CD4-positive, alpha-beta T cell treated with Interleukin-2 at 100 ng/mL for 4 hours (primary cell): ENCODE results near the gene BICDL1.

Experiments
- DNase-seq: peaks from one replicate; pipeline ENCODE4 v3.0.0-alpha.2; 2020; ENCODE audit warnings: low spot score

The BICDL1 gene

GRCh38 chr12:120101182-120101581 is 112.1 kb downstream of the BICDL1 start:
- no peak for DNase-seq

GRCh38 chr12:120101617-120102016 is 112.6 kb downstream of the BICDL1 start:
- DNase-seq, result no peak

GRCh38 chr12:120102189-120103043 is 113.4 kb downstream of the BICDL1 start:
- DNase-seq, result no peak

- no peak for DNase-seq
These were observed 114.0 kb downstream of the BICDL1 start for GRCh38 chr12:120103044-120103338.

GRCh38 chr12:120103371-120103770 is 114.3 kb downstream of the BICDL1 start:
- no peak for DNase-seq

- no peak for DNase-seq
These were observed 117.1 kb downstream of the BICDL1 start for GRCh38 chr12:120106151-120106550.

GRCh38 chr12:120109570-120110267 is 120.7 kb downstream of the BICDL1 start:
- DNase-seq, result no peak

- peak; percentile 58 for DNase-seq
These were observed 121.8 kb downstream of the BICDL1 start for GRCh38 chr12:120110550-120111501.

GRCh38 chr12:120115066-120115465 is 126.0 kb downstream of the BICDL1 start:
- DNase-seq, result no peak

GRCh38 chr12:120115692-120116440 is 126.8 kb downstream of the BICDL1 start:
- peak; percentile 12 for DNase-seq

GRCh38 chr12:120116441-120116791 is 127.4 kb downstream of the BICDL1 start, which contains the start of gene RAB35:
TSS of gene RAB35 (minus strand) at chr12:120116753. CDS start at chr12:120116650, 103 bp downstream.
- no peak for DNase-seq

GRCh38 chr12:120116792-120117651 is 128.0 kb downstream of the BICDL1 start:
- DNase-seq, result peak; percentile 96

- DNase-seq, result no peak
These were observed 128.9 kb downstream of the BICDL1 start for GRCh38 chr12:120117961-120118320.

GRCh38 chr12:120118321-120119061 is 129.5 kb downstream of the BICDL1 start:
- DNase-seq, result no peak

GRCh38 chr12:120119271-120119973 is 130.4 kb downstream of the BICDL1 start:
- peak; percentile 42 for DNase-seq

GRCh38 chr12:120121343-120121742 is 132.3 kb downstream of the BICDL1 start:
- DNase-seq, result no peak

- DNase-seq, result peak; percentile 15
These were observed 132.8 kb downstream of the BICDL1 start for GRCh38 chr12:120121766-120122293.

GRCh38 chr12:120125029-120125428 is 136.0 kb downstream of the BICDL1 start:
- no peak for DNase-seq
